ENCODE measurements around the gene CPTP.
"Not testable (repeated sequence)": the region's sequence is repeated elsewhere in the genome, so short reads cannot be mapped to it uniquely, and the experiment has no call there.

The CPTP gene

DNA sequence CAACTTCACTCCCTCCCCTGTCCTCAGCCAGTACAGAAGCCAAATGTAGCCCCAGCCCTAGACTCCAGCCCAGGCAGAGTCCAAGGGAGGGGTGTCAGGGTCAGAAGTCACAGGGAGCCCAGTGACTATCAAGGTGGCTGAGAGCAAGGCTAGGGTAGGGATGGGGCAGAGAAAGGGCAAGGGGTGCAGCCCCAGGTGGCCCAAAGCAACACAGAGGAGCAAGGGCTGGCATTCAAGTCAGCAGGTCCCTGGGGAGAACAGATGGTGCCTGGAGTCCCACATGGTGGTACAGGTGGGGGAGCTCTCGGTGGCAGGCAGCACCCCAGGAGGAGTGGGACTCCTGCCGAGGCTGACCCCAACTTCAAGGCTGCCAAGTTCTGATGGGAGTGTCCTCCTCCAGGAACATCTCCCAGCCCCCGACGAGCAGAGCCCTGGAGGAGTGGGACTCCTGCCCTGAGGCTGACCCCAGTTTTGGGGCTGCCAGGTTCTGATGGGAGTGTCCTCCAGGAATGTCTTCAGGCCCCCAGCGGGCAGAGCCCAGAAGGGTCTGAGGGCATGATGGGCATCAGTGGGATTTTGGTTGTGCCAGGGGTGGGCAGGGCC, 28.3 kb downstream of the CPTP start:
- no peak for DNase-seq

DNA sequence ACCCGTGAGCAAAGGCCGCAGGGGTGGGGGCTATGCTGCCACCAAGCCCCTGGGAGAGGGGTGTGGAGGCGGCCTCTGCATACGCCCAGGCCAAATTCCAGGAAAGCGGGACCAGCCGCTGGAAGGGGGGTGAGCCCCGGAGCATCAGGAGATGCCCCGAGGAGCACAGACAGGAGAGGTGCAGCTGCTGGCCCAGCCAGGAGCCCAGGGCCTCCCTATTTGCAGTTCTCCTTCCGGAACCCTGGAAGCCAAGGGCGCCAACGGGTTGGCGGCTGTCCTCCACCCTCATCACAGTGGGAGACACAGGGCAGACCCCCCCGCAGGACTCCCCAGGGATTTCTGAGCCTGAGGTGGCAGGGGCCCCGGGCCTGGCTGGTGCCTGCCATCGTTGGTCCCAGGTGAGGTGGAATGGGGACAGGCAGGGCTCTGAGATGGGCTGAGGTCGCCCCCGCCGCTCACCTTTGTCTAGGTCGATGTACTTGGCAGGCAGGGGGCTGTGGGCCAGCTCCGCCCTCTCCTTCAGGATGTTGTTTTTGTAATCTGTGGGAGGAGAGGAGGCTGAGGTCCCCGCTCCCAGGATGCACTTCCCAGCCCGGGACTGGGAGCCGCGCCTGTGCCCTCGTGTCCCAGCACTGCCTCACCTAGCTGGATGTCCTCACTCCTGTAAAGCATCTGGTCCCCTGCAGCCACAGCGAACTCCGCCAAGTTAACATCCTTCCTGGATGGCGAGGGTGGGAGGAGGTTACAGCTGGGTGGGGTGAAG, 29.0 kb downstream of the CPTP start:
- no peak for DNase-seq

DNA sequence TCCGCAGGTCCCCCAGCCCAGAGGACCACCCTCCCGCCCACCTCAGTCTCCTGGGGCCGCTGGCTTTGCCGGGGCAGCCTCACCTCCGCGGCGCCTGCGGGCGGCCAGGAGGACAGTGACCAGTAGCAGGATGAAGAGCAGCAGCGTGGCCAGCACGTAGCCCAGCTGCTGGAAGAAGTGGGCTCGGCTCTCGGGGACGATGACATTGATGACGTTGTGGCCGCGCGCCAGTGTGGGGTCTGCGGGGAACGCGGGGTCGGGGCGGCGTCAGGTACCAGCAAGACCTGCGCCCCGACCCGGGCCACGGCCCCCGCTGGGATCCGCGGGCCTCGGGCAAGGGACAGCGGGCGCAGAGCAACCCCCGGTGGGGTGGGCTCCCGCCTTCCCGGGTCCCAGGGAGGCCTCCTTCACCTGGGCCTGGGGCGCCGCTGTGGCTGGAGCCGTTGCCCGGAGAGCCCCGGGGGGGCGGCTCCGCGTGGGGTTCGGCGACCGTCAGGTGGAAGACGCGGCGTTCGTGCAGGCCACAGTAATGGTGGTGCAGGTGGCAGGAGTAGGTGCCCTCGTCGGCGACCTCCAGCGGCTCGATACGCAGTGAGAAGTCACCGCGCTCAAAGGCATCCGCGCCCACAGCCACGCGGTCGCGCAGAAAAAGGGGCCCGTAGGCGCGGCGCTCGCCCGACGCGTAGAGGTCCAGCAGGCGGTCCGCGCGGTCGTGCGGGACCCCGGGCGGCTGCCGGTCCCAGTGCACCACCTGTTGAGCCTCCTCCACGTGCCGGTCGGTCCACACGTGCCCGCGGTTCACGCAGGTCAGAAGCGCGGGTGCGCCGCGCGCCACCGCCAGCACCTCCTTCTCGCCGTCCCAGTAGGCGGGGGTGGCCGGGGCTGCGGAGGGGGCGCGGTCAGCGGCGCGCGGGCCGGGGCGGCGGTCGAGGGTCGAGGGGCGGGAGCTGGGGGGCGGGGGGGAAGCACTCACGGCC, 30.0 kb downstream of the CPTP start:
- no peak for DNase-seq

GRCh38 chr1:1355416-1355815, 30.8 kb downstream of the CPTP start:
- peak; percentile 31 to 75 (median 58) for DNase-seq

DNA sequence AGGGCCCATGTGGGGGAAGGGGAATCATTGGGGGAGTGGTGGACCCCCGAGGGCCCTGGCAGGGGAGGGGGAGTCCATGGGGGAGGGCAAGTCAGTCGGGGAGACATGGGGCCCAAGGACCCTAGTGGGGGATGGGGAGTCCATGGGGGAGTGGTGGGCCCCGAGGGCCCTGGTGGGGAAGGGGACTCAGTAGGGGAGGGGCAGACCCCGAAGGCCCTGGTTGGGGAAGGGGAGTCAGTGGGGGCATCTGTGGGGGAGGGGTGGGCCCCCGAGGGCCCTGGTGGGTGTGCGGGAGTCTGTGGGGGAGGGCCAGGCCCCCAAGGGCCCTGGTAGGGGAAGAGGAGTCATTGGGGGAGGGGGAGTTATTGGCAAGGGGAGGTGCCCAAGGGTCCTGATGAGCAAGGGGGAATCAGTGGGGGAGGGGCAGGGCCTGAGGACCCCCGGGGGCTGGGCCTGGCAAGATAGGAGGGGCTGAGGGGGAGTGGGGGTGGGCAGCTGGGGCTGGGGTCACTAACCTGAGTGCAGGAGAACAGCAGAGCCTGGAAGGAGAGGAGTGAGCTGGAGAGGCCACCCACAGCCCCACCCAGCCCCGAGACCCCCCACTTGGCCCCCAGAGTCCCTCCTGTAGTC, 31.7 kb downstream of the CPTP start:
- no peak for DNase-seq

DNA sequence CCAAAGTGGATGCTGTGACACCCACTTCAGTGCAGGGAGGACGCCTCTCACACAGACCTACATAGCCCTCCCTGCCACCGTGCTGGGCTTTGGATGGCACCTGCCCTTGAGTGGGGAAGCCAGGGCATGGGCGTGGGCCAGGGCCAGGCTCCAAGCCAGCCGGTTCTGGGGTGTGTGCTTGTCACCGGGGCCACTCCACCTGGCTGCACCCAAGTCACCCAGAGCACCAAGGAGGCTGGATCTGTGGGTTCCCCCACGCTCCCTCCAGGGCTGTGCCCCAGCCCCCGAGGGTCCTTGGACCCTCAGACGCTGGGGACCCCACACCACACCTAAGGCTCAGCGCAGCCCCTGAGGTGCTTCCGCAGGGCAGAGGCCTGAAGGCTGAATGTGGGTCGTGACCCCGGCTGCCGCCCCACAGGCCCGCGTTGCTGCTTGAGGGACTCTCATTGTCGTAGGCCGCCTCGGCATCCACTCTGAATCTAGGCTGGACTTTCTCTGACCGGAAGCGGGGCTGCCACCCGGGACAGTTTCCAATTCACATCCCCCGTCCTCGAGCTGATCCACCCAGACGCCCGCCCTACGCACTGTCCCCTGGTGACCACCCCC, 32.3 kb downstream of the CPTP start:
- no peak for DNase-seq

DNA sequence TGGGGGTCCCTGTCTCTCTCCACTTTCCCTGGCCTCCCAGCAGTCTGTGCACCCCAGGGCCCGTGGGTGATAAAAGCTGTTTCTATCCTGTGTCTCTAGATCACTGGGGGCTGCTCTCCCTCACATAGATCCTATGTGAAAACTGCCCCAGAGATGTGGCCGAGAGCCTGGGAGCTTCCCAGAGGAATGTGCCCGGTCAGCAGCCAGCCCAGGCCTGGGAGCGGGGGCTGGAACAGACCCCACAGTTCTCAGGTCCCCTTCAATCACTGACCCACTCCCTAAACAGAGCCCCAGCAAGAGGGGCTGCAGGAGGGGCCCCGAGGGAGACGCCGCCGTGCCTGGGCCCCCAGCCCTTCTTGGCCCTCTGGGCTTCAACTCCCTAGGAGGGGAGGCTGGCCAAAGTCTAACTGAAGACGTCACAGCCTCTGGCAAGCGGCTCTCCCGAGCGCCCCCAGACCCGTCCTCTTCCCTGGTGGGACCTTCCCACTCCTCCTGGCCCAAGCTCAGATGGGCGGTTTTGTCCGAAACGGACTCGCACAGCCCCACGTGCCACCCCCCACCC, 33.4 kb downstream of the CPTP start:
- DNase-seq, result no peak

GRCh38 chr1:1358433-1359271, 34.0 kb downstream of the CPTP start, which contains the start of gene MXRA8:
TSS of gene MXRA8 (minus strand) at chr1:1358555. CDS start at chr1:1358504, 51 bp downstream.
- peak in 1 of 4 experiments; percentile 4 for DNase-seq

- DNase-seq, result no peak
Observed at GRCh38 chr1:1359308-1359663, 34.7 kb downstream of the CPTP start.

- DNase-seq, result no peak
Observed at GRCh38 chr1:1359664-1360468, 35.3 kb downstream of the CPTP start.

DNA sequence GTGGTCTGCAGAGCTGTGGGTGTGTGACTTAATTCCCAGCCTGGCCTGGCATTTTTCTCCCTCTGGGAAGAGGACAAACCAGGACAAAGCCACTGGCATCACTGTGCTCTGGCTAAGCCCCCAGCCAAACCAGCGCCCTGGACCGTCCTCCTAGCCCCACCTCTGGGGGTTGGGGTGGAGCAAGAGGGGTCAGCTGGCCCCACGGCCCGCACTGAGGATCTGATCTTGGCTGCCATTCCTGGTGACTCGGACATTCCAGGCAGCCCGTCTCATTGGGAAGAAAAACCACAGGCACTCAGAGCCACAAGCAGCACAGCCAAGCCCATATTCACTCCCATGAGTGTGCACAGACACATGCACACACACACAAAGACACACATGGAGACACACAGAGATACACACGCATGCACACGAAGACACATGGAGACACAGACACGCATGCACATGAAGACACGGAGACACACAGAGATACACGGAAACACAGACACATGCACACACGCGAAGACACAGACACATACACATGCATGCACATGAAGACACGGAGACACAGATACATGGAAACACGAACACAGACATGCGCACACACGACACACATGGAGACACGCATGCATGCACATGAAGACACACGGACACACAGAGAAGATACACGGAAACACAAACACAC, 36.0 kb downstream of the CPTP start:
- DNase-seq, result no peak

GRCh38 chr1:1361233-1361981, 36.8 kb downstream of the CPTP start:
- no peak for DNase-seq

GRCh38 chr1:1361982-1362423, 37.4 kb downstream of the CPTP start:
- no peak for DNase-seq

GRCh38 chr1:1364266-1364665, 39.7 kb downstream of the CPTP start:
- no peak for DNase-seq

- no peak for DNase-seq
Observed at GRCh38 chr1:1365875-1366698, 41.5 kb downstream of the CPTP start.

DNA sequence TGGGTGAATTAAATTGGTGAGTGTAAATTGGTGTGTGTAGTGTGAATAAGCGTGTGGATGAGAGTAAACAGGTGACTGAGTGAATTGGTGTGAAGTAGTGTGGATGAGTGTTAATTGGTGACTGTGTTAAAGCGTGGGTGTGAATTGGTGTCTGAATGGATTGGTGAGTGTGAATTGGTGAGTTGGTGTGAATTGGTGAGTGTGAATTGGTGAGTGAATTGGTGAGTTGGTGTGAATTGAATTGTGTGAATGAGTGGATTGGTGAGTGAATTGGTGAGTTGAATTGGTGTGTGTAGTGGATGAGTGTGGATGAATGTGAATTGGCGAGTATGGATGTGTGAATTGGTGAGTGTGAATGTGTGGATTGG, 42.1 kb downstream of the CPTP start:
- DNase-seq, result no peak

- DNase-seq, result no peak
Observed at GRCh38 chr1:1367315-1367714, 42.7 kb downstream of the CPTP start.

DNA sequence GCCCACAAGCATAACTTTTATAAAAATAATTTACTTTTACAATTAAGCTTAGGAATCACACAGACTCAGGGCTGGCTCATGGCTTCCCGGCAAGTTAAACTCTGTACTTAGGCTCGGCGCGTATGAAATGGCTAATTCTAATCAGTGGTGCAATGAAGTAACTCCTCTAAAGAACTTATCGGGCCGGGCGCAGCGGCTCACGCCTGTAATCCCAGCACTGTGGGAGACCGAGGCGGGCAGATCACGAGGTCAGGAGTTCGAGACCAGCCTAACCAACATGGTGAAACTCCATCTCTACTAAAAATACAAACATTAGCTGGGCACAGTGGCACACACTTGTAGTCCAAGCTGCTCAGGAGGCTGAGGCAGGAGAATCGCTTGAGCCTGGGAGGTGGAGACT, 45.5 kb downstream of the CPTP start:
- DNase-seq, result not testable (repeated sequence)

Data from suppressor macrophage (primary cell).